Measurements from ENCODE around the gene PCNX2. TPM values are rescaled to one million over a fixed set of nuclear protein-coding genes. Genes with fewer than 3 reads are reported as not detected.

Gene PCNX2
- total and polyA plus RNA-seq, 10 of the 15 experiments (the other 5 are each of a cell fraction or from before 2014, with no cell fraction given): 2.1 to 16.4 (median 8.1) TPM

- CTCF ChIA-PET: interaction anchor here (0.6 to 2.8 kb wide), 9 partner anchors 9 to 396 kb away, joined by 3 to 20 read pairs (median 4); partner anchors contain the start of gene PCNX2
- peaks cover 14% of the 10 kb centered on the region for H3K79me2 ChIP-seq (ENCODE audit: control insufficient read depth, insufficient read depth, low read length)
- H4K20me1 ChIP-seq (ENCODE audit: control insufficient read depth, insufficient read depth): no peaks in the 10 kb centered on the region
- peaks cover 2% of the 10 kb centered on the region; the same call in 2 of the 3 replicates for H3K9me3 ChIP-seq (replicated peaks; ENCODE audit: control insufficient read depth, insufficient read depth, low read length)
- RAD21 ChIA-PET (ENCODE audit: unreplicated experiment): interaction anchor here (1.0 to 1.2 kb wide), 2 partner anchors 11 to 13 kb away, joined by 3 read pairs; no protein-coding TSS in a partner anchor
- BruUV-seq (replicated peaks): no TSS peak
- DNase-seq (ENCODE audit: low read depth, low spot score): peak; percentile 28
- peak; percentile 73 for ATAC-seq
- H3K27ac ChIP-seq (ENCODE audit: control insufficient read depth, insufficient read depth): peak overlapping the region; percentile 59
- POLR2A ChIA-PET: interaction anchor here (1.2 to 1.5 kb wide), 2 partner anchors 10 to 16 kb away, joined by 3 read pairs; no protein-coding TSS in a partner anchor
- no peak for FAIRE-seq
- 0 out of 2 replicates have a peak overlapping the region, but pooled peaks have one; percentile 2 for H3K9ac ChIP-seq (ENCODE audit: control insufficient read depth, insufficient read depth, low read length)
- peak overlapping the region; percentile 28 for H3K4me2 ChIP-seq (ENCODE audit: control insufficient read depth, insufficient read depth)
- H3K36me3 ChIP-seq (ENCODE audit: control insufficient read depth in 2 of 2, insufficient read depth in 2 of 2, low read length in 1 of 2): peaks cover 0 to 12% of the 10 kb centered on the region in 2 experiments; a peak in 2 of 4 replicates
- H3K4me3 ChIP-seq: peak overlapping the region; percentile 26; the same call in 1 of the 2 replicates
- no peak overlapping the region for H2AFZ ChIP-seq (ENCODE audit: control insufficient read depth, low read depth, low read length)
- SMC1A ChIA-PET (ENCODE audit: uncharacterized antibody, unreplicated experiment): interaction anchor here (0.6 to 2.2 kb wide), 3 partner anchors 9 to 145 kb away, joined by 3 to 6 read pairs (median 3); no protein-coding TSS in a partner anchor
- peaks cover 7% of the 10 kb centered on the region for H3K4me1 ChIP-seq (ENCODE audit: control insufficient read depth, insufficient read depth, low read length)
- intact Hi-C loops (cut with micrococcal nuclease; ENCODE audit: unreplicated experiment) (loop anchor here (5.0 to 10.0 kb wide), 2 partner anchors 146 to 318 kb away; partner anchors contain the start of genes MAP10 and SIPA1L2), in situ Hi-C loops (cut with MboI) (no loop called here)
- 98% methylated on average over 2 of the region's 2 CpGs for WGBS (ENCODE audit: insufficient coverage, insufficient replicate concordance, low lambda C conversion rate, missing lambda C conversion rate)
- no peaks in the 10 kb centered on the region for H3K27me3 ChIP-seq (replicated peaks in 1 of 2; ENCODE audit: control insufficient read depth in 2 of 2, insufficient read depth in 2 of 2, low read length in 1 of 2)
- TF ChIP-seq, protein P1, sequence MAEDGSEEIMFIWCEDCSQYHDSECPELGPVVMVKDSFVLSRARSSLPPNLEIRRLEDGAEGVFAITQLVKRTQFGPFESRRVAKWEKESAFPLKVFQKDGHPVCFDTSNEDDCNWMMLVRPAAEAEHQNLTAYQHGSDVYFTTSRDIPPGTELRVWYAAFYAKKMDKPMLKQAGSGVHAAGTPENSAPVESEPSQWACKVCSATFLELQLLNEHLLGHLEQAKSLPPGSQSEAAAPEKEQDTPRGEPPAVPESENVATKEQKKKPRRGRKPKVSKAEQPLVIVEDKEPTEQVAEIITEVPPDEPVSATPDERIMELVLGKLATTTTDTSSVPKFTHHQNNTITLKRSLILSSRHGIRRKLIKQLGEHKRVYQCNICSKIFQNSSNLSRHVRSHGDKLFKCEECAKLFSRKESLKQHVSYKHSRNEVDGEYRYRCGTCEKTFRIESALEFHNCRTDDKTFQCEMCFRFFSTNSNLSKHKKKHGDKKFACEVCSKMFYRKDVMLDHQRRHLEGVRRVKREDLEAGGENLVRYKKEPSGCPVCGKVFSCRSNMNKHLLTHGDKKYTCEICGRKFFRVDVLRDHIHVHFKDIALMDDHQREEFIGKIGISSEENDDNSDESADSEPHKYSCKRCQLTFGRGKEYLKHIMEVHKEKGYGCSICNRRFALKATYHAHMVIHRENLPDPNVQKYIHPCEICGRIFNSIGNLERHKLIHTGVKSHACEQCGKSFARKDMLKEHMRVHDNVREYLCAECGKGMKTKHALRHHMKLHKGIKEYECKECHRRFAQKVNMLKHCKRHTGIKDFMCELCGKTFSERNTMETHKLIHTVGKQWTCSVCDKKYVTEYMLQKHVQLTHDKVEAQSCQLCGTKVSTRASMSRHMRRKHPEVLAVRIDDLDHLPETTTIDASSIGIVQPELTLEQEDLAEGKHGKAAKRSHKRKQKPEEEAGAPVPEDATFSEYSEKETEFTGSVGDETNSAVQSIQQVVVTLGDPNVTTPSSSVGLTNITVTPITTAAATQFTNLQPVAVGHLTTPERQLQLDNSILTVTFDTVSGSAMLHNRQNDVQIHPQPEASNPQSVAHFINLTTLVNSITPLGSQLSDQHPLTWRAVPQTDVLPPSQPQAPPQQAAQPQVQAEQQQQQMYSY (CRISPR knock-in tag; IDR thresholded peaks at IDR 0.05): no peak
- no peak for TF ChIP-seq CREM (IDR thresholded peaks at IDR 0.05; ENCODE audit: low read depth)
- no peak for TF ChIP-seq TARDBP (IDR thresholded peaks at IDR 0.05; ENCODE audit: borderline replicate concordance)
- peak; percentile 42; the same call in 1 of the 2 replicates for TF ChIP-seq MTA2 (IDR thresholded peaks at IDR 0.05; ENCODE audit: low read depth)
- TF ChIP-seq SIN3A (IDR thresholded peaks at IDR 0.05; ENCODE audit: low read depth, low read length): no peak
- peak; percentile 63 for TF ChIP-seq EED (IDR thresholded peaks at IDR 0.05; ENCODE audit: low read depth)
- TF ChIP-seq NFIC (IDR thresholded peaks at IDR 0.05; ENCODE audit: low read depth, low read length): no peak
- TF ChIP-seq CHD1 (IDR thresholded peaks at IDR 0.05; ENCODE audit: low read depth, low read length): no peak
- TF ChIP-seq IKZF2 (IDR thresholded peaks at IDR 0.05): peak; percentile 79 to 83
- TF ChIP-seq HDAC2 (IDR thresholded peaks at IDR 0.05): no peak
- 0 out of 2 replicates have a peak, but pooled peaks have one; percentile 10 for TF ChIP-seq IRF4 (IDR thresholded peaks at IDR 0.05; ENCODE audit: low read depth, low read length)
- peak; percentile 55 for TF ChIP-seq SKIL (IDR thresholded peaks at IDR 0.05; ENCODE audit: low read depth, poor library complexity, severe bottlenecking)
- TF ChIP-seq MEF2B (IDR thresholded peaks at IDR 0.05; ENCODE audit: partially characterized antibody, poor library complexity, severe bottlenecking): peak; percentile 99
- no peak for TF ChIP-seq ZSCAN29 (IDR thresholded peaks at IDR 0.05)
- TF ChIP-seq FOS (IDR thresholded peaks at IDR 0.05; ENCODE audit: borderline replicate concordance, extremely low read depth, insufficient read length): no peak
- no peak for TF ChIP-seq DPF2 (IDR thresholded peaks at IDR 0.05)
- peak; percentile 48; the same call in 1 of the 2 replicates for TF ChIP-seq SMARCA5 (IDR thresholded peaks at IDR 0.05)
Observed at GRCh38 chr1:232952514-232953499, 342.7 kb downstream of the PCNX2 start.

Measured in GM12878 (cell line).